ENCODE measurements around the gene GRIK2. TPM values are rescaled to one million over a fixed set of nuclear protein-coding genes. Genes with fewer than 3 reads are reported as not detected.

Gene GRIK2
- polyA plus RNA-seq, 6 donors from 2014 or later, result not detected

DNA sequence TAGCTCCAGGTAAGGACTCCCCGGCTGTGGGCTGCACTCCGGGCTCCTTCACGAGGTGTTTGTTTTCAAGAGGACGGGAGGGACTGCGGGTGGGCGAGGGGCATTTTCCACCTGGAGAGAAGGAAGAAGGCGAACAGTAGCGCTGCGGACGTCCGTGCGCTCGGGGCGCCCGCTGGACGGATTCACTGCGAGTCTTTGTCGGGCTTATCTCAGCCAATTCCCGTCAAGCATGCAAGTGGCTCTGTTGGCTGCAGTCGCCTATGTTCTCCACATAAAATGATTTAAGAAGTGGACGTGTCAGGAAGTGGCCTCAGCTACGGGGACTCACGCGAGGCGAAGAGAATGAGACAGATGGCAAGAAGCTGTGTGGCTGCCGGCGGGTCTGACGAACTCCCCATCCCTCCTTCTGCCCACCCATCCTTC, 332 bp downstream of the GRIK2 start:
- Mint-ChIP-seq H3K36me3 (peaks cover 0 to 4% of the 10 kb centered on the region in 2 donors), H3K27me3 (peaks cover 42 to 57% (median 46%) of the 10 kb centered on the region in 3 donors), H3K4me3 (peak overlapping the region in 1 of 8 donors; percentile 66), H3K9me3 (peaks cover 0 to 28% (median 3%) of the 10 kb centered on the region in 7 donors), H3K27ac (no peak overlapping the region), H3K4me1 (peaks cover 0 to 7% (median 0%) of the 10 kb centered on the region in 3 donors)
- ATAC-seq (ENCODE audit: low read depth in 2 of 2), result no peak
- no peak for DNase-seq

DNA sequence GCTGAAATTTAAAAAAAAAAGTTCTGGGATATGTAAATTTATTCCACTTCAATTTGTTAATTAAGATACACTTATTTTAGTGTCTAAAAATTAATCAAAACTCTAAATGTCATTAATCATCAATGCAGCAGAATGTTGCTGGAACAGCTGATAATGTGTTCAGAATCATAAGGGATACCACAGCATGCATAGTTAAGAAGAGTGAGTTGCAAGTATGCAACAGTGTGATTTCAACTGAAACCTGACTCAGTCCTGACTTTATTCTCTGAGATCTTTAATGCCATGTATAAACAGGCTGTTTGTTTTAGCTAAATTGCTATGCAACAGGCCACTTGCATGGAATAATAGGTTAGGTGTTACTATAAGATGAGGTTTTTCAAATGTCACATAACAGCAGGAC, 1.4 kb downstream of the GRIK2 start:
- no peak overlapping the region for H3K27ac Mint-ChIP-seq
- peaks cover 48 to 63% (median 53%) of the 10 kb centered on the region in 3 donors for H3K27me3 Mint-ChIP-seq
- H3K4me1 Mint-ChIP-seq, result peaks cover 0 to 7% (median 0%) of the 10 kb centered on the region in 3 donors
- ATAC-seq (ENCODE audit: low read depth in 2 of 2), result no peak
- H3K9me3 Mint-ChIP-seq, result peaks cover 0 to 32% (median 5%) of the 10 kb centered on the region in 7 donors
- H3K36me3 Mint-ChIP-seq, result peaks cover 0 to 9% of the 10 kb centered on the region in 2 donors
- no peak overlapping the region for H3K4me3 Mint-ChIP-seq
- no peak for DNase-seq

DNA sequence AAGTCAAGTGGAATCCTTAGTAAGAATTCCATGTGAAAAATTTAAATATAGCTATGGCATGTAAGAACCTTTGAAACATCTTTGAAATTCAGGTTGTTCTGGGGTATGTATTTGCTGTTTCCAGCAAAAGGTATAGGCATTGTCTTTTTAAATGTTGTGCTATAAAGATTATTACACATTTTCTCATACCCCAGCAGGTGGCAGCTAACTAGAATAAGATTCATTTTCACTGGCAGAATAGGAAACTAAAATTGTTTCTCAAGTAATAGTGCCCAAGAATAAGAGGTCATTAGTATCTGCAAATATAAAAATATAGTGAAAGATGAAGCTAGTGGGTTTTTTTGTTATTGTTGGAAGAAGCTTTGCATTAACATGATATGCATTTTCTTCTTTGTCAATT, 1.8 kb downstream of the GRIK2 start:
- Mint-ChIP-seq H3K9me3 (peaks cover under 1 to 32% (median 7%) of the 10 kb centered on the region in 7 donors), H3K4me1 (peaks cover 0 to 7% (median 0%) of the 10 kb centered on the region in 3 donors), H3K36me3 (peaks cover 0 to 13% of the 10 kb centered on the region in 2 donors), H3K4me3 (no peak overlapping the region), H3K27ac (no peak overlapping the region), H3K27me3 (peaks cover 47 to 65% (median 56%) of the 10 kb centered on the region in 3 donors)
- no peak for ATAC-seq (ENCODE audit: low read depth in 2 of 2)
- DNase-seq, result no peak

DNA sequence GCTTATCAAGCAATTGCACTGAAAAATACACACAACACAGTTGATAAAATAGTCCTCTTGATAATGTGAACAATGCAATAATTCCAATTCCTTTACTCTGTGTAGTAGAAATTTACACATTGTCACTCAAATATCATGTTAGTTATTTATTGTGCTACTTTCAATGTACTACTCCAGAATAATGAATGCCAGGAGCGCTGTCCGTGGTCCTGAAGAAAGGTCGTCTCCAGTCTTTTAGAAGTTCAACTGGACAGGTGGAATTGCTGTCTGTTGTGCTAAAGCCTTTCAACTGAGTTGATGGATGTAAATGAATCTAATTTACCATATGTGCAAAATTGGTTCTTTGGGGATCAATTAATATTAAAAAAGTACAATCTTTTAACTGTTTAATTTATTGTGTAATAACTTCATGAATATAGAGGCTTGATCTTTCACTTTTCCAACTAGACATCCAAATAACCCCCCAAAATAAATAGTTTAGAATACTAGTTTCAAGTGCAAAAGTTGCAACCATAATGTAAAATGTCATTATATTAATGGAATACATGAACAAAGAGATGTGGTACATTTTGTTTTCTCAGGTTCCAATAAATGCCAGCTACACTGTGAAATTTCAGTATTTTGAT, 3.2 kb downstream of the GRIK2 start:
- H3K9me3 Mint-ChIP-seq, result peaks cover 3 to 32% (median 5%) of the 10 kb centered on the region in 7 donors
- peaks cover 48 to 71% (median 57%) of the 10 kb centered on the region in 3 donors for H3K27me3 Mint-ChIP-seq
- H3K27ac Mint-ChIP-seq, result no peak overlapping the region
- peak overlapping the region in 1 of 8 donors; percentile 30 for H3K4me3 Mint-ChIP-seq
- peaks cover 0 to 7% (median 0%) of the 10 kb centered on the region in 3 donors for H3K4me1 Mint-ChIP-seq
- H3K36me3 Mint-ChIP-seq, result peaks cover 0 to 14% of the 10 kb centered on the region in 2 donors
- ATAC-seq (ENCODE audit: low read depth in 2 of 2), result no peak
- DNase-seq, result no peak

GRCh38 chr6:101397199-101397598, 3.7 kb downstream of the GRIK2 start:
- peaks cover 3 to 32% (median 8%) of the 10 kb centered on the region in 7 donors for H3K9me3 Mint-ChIP-seq
- ATAC-seq (ENCODE audit: low read depth in 2 of 2), result no peak
- H3K36me3 Mint-ChIP-seq, result peaks cover 0 to 19% of the 10 kb centered on the region in 2 donors
- H3K4me3 Mint-ChIP-seq, result peak overlapping the region in 1 of 8 donors; percentile 30
- DNase-seq, result no peak
- H3K27me3 Mint-ChIP-seq, result peaks cover 47 to 71% (median 62%) of the 10 kb centered on the region in 3 donors
- H3K4me1 Mint-ChIP-seq, result peaks cover 0 to 7% (median 3%) of the 10 kb centered on the region in 3 donors
- no peak overlapping the region for H3K27ac Mint-ChIP-seq

- Mint-ChIP-seq H3K9me3 (peaks cover 3 to 28% (median 10%) of the 10 kb centered on the region in 7 donors), H3K27me3 (peaks cover 51 to 71% (median 63%) of the 10 kb centered on the region in 3 donors), H3K4me3 (no peak overlapping the region), H3K4me1 (peaks cover 0 to 4% (median 0%) of the 10 kb centered on the region in 3 donors), H3K27ac (peak overlapping the region in 1 of 6 donors; percentile 37), H3K36me3 (peaks cover 4 to 22% of the 10 kb centered on the region in 2 donors)
- no peak for DNase-seq
- ATAC-seq (ENCODE audit: low read depth in 2 of 2), result no peak
Measured at GRCh38 chr6:101398716-101399615, 5.5 kb downstream of the GRIK2 start.

- Mint-ChIP-seq H3K4me1 (peaks cover 0 to 4% (median 0%) of the 10 kb centered on the region in 3 donors), H3K36me3 (peaks cover 4 to 22% of the 10 kb centered on the region in 2 donors), H3K9me3 (peaks cover 3 to 28% (median 10%) of the 10 kb centered on the region in 7 donors), H3K27me3 (peaks cover 50 to 66% (median 56%) of the 10 kb centered on the region in 3 donors), H3K4me3 (no peak overlapping the region), H3K27ac (no peak overlapping the region)
- no peak for ATAC-seq (ENCODE audit: low read depth in 2 of 2)
- DNase-seq, result no peak
Measured at GRCh38 chr6:101399616-101400162, 6.2 kb downstream of the GRIK2 start.

GRCh38 chr6:101400326-101401135, 7.0 kb downstream of the GRIK2 start:
- H3K9me3 Mint-ChIP-seq, result peaks cover 3 to 28% (median 10%) of the 10 kb centered on the region in 7 donors
- H3K27me3 Mint-ChIP-seq, result peaks cover 52 to 59% (median 52%) of the 10 kb centered on the region in 3 donors
- DNase-seq (no peak), ATAC-seq (ENCODE audit: low read depth in 2 of 2) (no peak)
- no peak overlapping the region for H3K4me3 Mint-ChIP-seq
- H3K4me1 Mint-ChIP-seq, result peaks cover 0 to 4% (median 0%) of the 10 kb centered on the region in 3 donors
- H3K27ac Mint-ChIP-seq, result no peak overlapping the region
- H3K36me3 Mint-ChIP-seq, result peaks cover 4 to 22% of the 10 kb centered on the region in 2 donors

DNA sequence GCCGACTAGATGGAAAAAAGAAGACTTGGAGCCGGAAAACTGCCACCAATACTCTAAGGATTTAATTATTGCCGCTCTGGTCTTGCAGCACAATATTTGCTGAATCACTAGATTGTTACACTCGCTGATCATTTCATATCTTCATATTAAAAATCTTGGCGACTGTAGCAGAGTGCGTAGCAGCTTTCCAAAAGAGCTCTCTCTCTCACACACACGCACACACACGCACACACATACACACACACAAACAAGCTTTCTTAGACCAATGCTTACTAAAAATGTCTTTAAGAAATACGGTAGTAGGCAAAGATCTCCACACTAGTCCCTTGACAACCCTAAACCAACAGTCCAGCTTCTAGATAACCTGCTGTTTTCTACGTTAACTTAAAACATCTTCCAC, 7.7 kb downstream of the GRIK2 start:
- H3K4me1 Mint-ChIP-seq, result peaks cover 0 to 4% (median 0%) of the 10 kb centered on the region in 3 donors
- DNase-seq (no peak), ATAC-seq (ENCODE audit: low read depth in 2 of 2) (no peak)
- peaks cover 4 to 22% of the 10 kb centered on the region in 2 donors for H3K36me3 Mint-ChIP-seq
- H3K27ac Mint-ChIP-seq, result no peak overlapping the region
- H3K9me3 Mint-ChIP-seq, result peaks cover 6 to 28% (median 10%) of the 10 kb centered on the region in 7 donors
- H3K27me3 Mint-ChIP-seq, result peaks cover 52 to 57% (median 52%) of the 10 kb centered on the region in 3 donors
- H3K4me3 Mint-ChIP-seq, result no peak overlapping the region

DNA sequence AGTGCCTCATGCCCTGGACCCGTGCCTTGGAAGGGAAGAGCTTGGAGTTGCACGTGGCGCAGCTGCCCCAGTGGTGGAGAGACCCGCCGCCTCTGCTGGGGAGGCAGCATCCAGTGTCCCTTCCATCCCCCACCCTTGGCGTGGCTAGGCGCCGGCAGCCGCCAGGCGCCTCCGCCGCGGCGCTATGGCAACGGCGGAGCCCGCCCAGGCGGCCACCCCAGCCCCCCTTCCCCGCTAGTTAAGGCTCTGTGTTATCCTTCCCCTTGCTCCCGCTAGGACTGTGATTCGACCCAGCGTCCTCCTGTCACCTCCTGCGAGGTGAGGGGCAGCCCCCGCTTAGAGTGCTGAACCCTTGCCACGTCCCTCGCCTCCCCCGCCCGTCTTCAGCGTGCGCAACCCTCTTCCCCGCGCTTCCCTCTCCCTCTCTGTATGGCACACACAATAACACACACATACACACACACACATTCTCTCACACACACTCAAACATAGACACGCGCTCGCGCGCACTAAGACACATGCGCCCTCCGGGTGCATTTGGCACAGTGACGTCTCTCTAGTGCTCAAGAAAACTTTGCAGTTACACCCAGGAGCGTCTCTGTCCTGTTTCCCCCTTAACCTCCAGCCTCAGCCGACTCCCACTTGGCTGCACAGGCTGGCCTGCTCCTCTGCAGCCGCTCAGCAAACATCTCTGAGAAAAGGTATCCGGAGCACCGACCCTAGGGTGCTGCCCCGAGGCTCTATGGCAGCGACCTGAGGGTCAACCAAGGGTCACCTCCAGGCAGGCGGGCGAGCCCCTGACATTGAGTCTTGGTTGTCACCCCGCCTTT, 8.5 kb downstream of the GRIK2 start:
- H3K27me3 Mint-ChIP-seq, result peaks cover 51 to 57% (median 52%) of the 10 kb centered on the region in 3 donors
- H3K9me3 Mint-ChIP-seq, result peaks cover 6 to 28% (median 10%) of the 10 kb centered on the region in 7 donors
- no peak overlapping the region for H3K4me3 Mint-ChIP-seq
- no peak for DNase-seq
- H3K27ac Mint-ChIP-seq, result no peak overlapping the region
- no peak for ATAC-seq (ENCODE audit: low read depth in 2 of 2)
- H3K36me3 Mint-ChIP-seq, result peaks cover 4 to 22% of the 10 kb centered on the region in 2 donors
- H3K4me1 Mint-ChIP-seq, result peaks cover 0 to 4% (median 0%) of the 10 kb centered on the region in 3 donors

GRCh38 chr6:101402622-101403031, 9.1 kb downstream of the GRIK2 start:
- Mint-ChIP-seq H3K27ac (peak overlapping the region in 1 of 6 donors; percentile 63), H3K27me3 (peaks cover 52 to 59% (median 57%) of the 10 kb centered on the region in 3 donors), H3K4me3 (no peak overlapping the region), H3K9me3 (peaks cover 6 to 28% (median 10%) of the 10 kb centered on the region in 7 donors), H3K36me3 (peaks cover 4 to 22% of the 10 kb centered on the region in 2 donors), H3K4me1 (peaks cover 0 to 4% (median 0%) of the 10 kb centered on the region in 3 donors)
- ATAC-seq (ENCODE audit: low read depth in 2 of 2) (no peak), DNase-seq (no peak)
